Keratinocyte (primary cell): ENCODE data around the gene ARMCX1.
"Not testable (repeated sequence)": the region's sequence is repeated elsewhere in the genome, so short reads cannot be mapped to it uniquely, and the experiment has no call there.

Experiments used
- CTCF ChIP-seq, 3 experiments: IDR thresholded peaks in 1 of 3; conservative IDR thresholded peaks in 1 of 3; optimal IDR thresholded peaks in 1 of 3; 2 replicates in 2 of 3; 3 replicates in 1 of 3; pipeline versions ENCODE3 to v1.5.1; 2011; ENCODE audit warnings: low read length in 3 of 3, mild to moderate bottlenecking in 3 of 3, moderate library complexity in 2 of 3, control low read depth in 1 of 3, inconsistent platforms in 1 of 3; ENCODE audit not compliant: insufficient read depth in 2 of 3; ENCODE audit errors: extremely low read depth in 1 of 3
- EZH2 ChIP-seq: IDR thresholded peaks from one replicate; pipeline ENCODE4 v1.6.1; 2012; ENCODE audit warnings: inconsistent platforms, mild to moderate bottlenecking, low read length, moderate library complexity

GRCh38 chrX:101502929-101503328, 47.4 kb upstream of the ARMCX1 start:
- not testable (repeated sequence) for TF ChIP-seq CTCF (optimal IDR thresholded peaks at IDR 0.05 in 1 of 3, IDR thresholded peaks at IDR 0.05 in 1 of 3, conservative IDR thresholded peaks at IDR 0.05 in 1 of 3; ENCODE audit: extremely low read depth in 1 of 3, insufficient read depth in 2 of 3, low read length in 3 of 3); EZH2
